Measurements from ENCODE around the gene NPAT. TPM values are rescaled to one million over a fixed set of nuclear protein-coding genes. Genes with fewer than 3 reads are reported as not detected.

NPAT gene
- total and polyA plus RNA-seq, 2 of the 13 experiments (the other 11 are each of a cell fraction or from before 2014, with no cell fraction given): 4.4 to 11.2 TPM

DNA sequence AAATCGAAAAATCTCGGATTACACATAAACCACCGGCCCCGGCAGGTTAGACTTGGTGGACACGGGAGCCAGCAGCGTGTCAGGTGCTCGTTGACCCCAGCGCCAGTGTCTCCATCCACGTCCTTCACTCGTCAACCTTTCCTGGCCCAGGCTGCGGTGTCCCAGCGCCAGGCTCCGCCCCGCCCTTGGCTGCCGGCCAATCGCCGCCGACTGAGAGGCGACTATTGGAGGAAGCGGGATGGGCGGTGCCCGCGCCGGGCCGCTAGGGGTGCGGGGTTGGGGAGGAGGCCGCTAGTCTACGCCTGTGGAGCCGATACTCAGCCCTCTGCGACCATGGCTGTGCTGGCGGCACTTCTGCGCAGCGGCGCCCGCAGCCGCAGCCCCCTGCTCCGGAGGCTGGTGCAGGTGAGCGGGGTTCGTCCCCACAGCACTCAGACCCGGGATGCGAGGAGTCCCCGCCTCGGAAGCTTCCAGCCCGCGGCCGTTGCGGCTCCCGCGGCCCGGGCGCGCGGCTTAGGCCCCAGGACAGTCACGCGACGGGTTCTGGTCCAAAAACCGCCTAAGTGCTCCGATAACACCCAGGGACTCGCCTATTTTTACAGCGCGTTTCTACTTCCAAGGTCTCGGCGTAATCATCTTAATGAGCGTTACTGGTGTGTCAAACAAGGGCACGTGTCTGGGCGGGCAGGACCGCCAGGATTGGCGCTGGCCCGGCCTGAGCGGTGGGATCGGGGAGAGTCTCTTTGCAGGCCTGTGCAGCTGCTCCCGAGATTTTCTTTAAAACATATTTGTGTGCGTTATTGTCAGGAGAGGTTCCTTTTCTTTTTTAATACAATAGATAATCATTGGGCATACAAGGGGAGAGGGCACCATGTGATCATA, 100.9 kb downstream of the NPAT start, which contains the start of gene ACAT1 (continued):
- TF ChIP-seq SMYD3 (CRISPR knock-in tag; IDR thresholded peaks at IDR 0.05): no peak; the same call in 1 of the 2 replicates
- TF ChIP-seq NFATC3 (CRISPR knock-in tag; IDR thresholded peaks at IDR 0.05): no peak
- 0 out of 2 replicates have a peak, but pooled peaks have one; percentile 45 for TF ChIP-seq NCOR1 (IDR thresholded peaks at IDR 0.05; ENCODE audit: borderline replicate concordance, low read length)
- TF ChIP-seq ZNF75D (CRISPR knock-in tag; IDR thresholded peaks at IDR 0.05; ENCODE audit: borderline replicate concordance): no peak
- TF ChIP-seq ZNF292 (CRISPR knock-in tag; IDR thresholded peaks at IDR 0.05; ENCODE audit: borderline replicate concordance, low read depth): peak; percentile 75; the same call in 1 of the 2 replicates
- TF ChIP-seq, protein P1, sequence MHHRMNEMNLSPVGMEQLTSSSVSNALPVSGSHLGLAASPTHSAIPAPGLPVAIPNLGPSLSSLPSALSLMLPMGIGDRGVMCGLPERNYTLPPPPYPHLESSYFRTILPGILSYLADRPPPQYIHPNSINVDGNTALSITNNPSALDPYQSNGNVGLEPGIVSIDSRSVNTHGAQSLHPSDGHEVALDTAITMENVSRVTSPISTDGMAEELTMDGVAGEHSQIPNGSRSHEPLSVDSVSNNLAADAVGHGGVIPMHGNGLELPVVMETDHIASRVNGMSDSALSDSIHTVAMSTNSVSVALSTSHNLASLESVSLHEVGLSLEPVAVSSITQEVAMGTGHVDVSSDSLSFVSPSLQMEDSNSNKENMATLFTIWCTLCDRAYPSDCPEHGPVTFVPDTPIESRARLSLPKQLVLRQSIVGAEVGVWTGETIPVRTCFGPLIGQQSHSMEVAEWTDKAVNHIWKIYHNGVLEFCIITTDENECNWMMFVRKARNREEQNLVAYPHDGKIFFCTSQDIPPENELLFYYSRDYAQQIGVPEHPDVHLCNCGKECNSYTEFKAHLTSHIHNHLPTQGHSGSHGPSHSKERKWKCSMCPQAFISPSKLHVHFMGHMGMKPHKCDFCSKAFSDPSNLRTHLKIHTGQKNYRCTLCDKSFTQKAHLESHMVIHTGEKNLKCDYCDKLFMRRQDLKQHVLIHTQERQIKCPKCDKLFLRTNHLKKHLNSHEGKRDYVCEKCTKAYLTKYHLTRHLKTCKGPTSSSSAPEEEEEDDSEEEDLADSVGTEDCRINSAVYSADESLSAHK (CRISPR knock-in tag; IDR thresholded peaks at IDR 0.05; ENCODE audit: borderline replicate concordance): no peak
- no peak for TF ChIP-seq ZNF567 (CRISPR knock-in tag; IDR thresholded peaks at IDR 0.05; ENCODE audit: borderline replicate concordance)
- TF ChIP-seq, protein P2, sequence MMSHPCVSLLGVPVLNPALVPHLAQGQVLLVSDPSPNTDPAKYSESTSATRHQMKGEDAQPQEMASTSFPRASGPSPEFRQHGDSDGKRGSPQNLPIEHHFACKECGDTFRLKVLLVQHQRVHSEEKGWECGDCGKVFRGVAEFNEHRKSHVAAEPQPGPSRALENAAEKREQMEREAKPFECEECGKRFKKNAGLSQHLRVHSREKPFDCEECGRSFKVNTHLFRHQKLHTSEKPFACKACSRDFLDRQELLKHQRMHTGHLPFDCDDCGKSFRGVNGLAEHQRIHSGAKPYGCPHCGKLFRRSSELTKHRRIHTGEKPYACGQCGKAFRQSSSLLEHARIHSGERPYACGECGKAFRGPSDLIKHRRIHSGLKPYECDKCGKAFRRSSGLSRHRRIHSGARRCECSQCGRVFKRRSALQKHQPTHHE (CRISPR knock-in tag; IDR thresholded peaks at IDR 0.05; ENCODE audit: borderline replicate concordance): no peak
- TF ChIP-seq, protein P3, sequence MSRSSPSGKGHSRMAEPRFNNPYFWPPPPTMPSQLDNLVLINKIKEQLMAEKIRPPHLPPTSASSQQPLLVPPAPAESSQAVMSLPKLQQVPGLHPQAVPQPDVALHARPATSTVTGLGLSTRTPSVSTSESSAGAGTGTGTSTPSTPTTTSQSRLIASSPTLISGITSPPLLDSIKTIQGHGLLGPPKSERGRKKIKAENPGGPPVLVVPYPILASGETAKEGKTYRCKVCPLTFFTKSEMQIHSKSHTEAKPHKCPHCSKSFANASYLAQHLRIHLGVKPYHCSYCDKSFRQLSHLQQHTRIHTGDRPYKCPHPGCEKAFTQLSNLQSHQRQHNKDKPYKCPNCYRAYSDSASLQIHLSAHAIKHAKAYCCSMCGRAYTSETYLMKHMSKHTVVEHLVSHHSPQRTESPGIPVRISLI (CRISPR knock-in tag; IDR thresholded peaks at IDR 0.05; ENCODE audit: borderline replicate concordance): peak; percentile 77
- TF ChIP-seq NR2C2 (CRISPR knock-in tag; IDR thresholded peaks at IDR 0.05; ENCODE audit: borderline replicate concordance): no peak
- peak; percentile 54; the same call in 1 of the 2 replicates for TF ChIP-seq ZBTB7B (CRISPR knock-in tag; IDR thresholded peaks at IDR 0.05)
- TF ChIP-seq, protein P4, sequence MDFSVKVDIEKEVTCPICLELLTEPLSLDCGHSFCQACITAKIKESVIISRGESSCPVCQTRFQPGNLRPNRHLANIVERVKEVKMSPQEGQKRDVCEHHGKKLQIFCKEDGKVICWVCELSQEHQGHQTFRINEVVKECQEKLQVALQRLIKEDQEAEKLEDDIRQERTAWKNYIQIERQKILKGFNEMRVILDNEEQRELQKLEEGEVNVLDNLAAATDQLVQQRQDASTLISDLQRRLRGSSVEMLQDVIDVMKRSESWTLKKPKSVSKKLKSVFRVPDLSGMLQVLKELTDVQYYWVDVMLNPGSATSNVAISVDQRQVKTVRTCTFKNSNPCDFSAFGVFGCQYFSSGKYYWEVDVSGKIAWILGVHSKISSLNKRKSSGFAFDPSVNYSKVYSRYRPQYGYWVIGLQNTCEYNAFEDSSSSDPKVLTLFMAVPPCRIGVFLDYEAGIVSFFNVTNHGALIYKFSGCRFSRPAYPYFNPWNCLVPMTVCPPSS (IDR thresholded peaks at IDR 0.05): no peak
- peak; percentile 84 for TF ChIP-seq DMAP1 (CRISPR knock-in tag; IDR thresholded peaks at IDR 0.05)
- TF ChIP-seq, protein P5, sequence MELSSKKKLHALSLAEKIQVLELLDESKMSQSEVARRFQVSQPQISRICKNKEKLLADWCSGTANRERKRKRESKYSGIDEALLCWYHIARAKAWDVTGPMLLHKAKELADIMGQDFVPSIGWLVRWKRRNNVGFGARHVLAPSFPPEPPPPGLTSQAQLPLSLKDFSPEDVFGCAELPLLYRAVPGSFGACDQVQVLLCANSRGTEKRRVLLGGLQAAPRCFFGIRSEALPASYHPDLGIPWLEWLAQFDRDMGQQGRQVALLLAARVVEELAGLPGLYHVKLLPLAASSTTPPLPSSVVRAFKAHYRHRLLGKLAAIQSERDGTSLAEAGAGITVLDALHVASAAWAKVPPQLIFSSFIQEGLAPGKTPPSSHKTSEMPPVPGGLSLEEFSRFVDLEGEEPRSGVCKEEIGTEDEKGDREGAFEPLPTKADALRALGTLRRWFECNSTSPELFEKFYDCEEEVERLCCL (CRISPR knock-in tag; IDR thresholded peaks at IDR 0.05; ENCODE audit: borderline replicate concordance): 0 out of 2 replicates have a peak, but pooled peaks have one; percentile 1
- no peak; the same call in 1 of the 2 replicates for TF ChIP-seq HDAC2 (CRISPR knock-in tag; IDR thresholded peaks at IDR 0.05)
- TF ChIP-seq MYNN (CRISPR knock-in tag; IDR thresholded peaks at IDR 0.05; ENCODE audit: low read depth): no peak
- no peak for TF ChIP-seq ELF1 (CRISPR knock-in tag; IDR thresholded peaks at IDR 0.05)
- TF ChIP-seq ONECUT2 (CRISPR knock-in tag; IDR thresholded peaks at IDR 0.05): no peak
- TF ChIP-seq, protein P6, sequence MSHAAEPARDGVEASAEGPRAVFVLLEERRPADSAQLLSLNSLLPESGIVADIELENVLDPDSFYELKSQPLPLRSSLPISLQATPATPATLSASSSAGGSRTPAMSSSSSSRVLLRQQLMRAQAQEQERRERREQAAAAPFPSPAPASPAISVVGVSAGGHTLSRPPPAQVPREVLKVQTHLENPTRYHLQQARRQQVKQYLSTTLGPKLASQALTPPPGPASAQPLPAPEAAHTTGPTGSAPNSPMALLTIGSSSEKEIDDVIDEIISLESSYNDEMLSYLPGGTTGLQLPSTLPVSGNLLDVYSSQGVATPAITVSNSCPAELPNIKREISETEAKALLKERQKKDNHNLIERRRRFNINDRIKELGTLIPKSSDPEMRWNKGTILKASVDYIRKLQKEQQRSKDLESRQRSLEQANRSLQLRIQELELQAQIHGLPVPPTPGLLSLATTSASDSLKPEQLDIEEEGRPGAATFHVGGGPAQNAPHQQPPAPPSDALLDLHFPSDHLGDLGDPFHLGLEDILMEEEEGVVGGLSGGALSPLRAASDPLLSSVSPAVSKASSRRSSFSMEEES (CRISPR knock-in tag; IDR thresholded peaks at IDR 0.05): peak; percentile 61

All from HepG2 (cell line).